ENCODE results near the gene ATP13A1.
"Not testable (repeated sequence)": the region's sequence is repeated elsewhere in the genome, so short reads cannot be mapped to it uniquely, and the experiment has no call there.

Gene ATP13A1

DNA sequence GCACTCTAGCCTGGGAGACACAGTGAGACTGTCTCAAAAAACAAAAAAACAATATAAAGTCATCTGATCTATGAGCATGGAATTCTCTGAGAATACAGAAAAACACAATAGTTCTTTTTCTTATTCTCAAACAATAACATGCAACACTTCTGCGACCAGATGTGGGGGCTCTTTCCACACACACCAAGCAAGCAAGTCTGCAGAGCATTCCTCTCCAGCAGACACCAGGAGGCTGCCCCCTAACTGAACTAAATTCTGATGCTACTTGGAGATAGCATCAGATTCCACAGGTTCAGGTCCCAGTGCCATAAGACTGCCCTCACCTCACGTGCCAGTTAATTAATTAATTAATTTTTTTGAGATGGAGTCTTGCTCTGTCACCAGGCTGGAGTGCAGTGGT lies 32.9 kb upstream of the ATP13A1 start:
- no peak overlapping the region for H3K4me3 ChIP-seq (replicated peaks; ENCODE audit: low read depth, low read length)
- no peak for DNase-seq (ENCODE audit: extremely low read depth, low read depth)
- TF ChIP-seq, protein P1, sequence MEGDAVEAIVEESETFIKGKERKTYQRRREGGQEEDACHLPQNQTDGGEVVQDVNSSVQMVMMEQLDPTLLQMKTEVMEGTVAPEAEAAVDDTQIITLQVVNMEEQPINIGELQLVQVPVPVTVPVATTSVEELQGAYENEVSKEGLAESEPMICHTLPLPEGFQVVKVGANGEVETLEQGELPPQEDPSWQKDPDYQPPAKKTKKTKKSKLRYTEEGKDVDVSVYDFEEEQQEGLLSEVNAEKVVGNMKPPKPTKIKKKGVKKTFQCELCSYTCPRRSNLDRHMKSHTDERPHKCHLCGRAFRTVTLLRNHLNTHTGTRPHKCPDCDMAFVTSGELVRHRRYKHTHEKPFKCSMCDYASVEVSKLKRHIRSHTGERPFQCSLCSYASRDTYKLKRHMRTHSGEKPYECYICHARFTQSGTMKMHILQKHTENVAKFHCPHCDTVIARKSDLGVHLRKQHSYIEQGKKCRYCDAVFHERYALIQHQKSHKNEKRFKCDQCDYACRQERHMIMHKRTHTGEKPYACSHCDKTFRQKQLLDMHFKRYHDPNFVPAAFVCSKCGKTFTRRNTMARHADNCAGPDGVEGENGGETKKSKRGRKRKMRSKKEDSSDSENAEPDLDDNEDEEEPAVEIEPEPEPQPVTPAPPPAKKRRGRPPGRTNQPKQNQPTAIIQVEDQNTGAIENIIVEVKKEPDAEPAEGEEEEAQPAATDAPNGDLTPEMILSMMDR (IDR thresholded peaks at IDR 0.05; ENCODE audit: low read depth, low read length, missing control alignments): no peak

DNA sequence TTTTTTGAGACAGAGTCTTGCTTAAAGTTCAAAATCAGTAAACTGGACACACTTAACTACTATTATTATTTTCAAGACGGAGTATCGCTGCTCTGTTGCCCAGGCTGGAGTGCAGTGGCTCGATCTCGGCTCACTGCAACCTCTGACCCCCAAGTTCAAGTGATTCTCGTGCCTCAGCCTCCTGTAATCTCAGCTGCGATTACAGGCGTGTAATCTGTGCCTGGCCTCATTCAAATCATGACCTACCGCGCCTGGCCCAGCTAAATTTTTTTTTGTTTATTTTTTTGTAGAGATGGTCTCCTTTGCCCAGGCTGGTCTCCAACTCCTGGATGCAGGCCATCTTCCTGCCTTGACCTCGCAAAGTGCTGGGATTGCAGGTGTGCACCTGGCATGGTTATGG lies 28.2 kb upstream of the ATP13A1 start:
- TF ChIP-seq, protein P1 (IDR thresholded peaks at IDR 0.05; ENCODE audit: low read depth, low read length, missing control alignments): no peak
- H3K4me3 ChIP-seq (replicated peaks; ENCODE audit: low read depth, low read length): no peak overlapping the region
- no peak for DNase-seq (ENCODE audit: extremely low read depth, low read depth)

DNA sequence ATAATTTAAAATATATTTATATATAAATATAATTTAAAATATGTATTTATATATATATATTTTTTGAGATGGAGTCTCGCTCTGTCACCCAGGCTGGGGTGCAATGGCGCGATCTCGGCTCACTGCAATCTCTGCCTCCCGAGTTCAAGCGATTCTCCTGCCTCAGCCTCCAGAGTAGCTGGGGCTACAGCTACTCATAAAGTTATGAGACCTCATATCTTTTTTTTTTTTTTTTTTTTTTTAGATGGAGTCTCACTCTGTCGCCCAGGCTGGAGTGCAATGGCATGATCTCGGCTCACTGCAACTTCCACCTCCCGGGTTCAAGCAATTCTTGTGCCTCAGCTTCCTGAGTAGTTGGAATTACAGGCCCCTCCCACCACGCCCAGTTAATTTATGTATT lies 25.5 kb upstream of the ATP13A1 start:
- H3K4me3 ChIP-seq (replicated peaks; ENCODE audit: low read depth, low read length); DNase-seq (ENCODE audit: extremely low read depth, low read depth): not testable (repeated sequence)

DNA sequence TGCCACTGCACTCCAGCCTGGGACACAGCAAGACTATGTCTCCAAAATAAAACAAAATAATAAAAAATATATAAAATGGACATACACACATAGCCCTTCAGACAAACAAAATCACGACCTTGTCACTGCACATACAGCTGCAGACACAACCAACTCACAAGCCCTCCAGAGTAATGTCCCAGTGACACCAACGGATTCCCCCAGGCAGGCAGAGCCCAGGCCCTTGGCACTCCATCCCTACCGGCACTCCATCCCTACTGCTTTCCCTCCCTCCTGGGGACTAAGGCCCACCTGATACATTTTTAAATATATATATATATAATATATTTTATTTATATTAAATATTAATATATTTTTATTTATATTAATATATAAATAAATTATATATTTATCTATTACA lies 23.6 kb upstream of the ATP13A1 start:
- H3K4me3 ChIP-seq (replicated peaks; ENCODE audit: low read depth, low read length): no peak overlapping the region
- DNase-seq (ENCODE audit: extremely low read depth, low read depth): no peak
- TF ChIP-seq, protein P1 (IDR thresholded peaks at IDR 0.05; ENCODE audit: low read depth, low read length, missing control alignments): no peak

DNA sequence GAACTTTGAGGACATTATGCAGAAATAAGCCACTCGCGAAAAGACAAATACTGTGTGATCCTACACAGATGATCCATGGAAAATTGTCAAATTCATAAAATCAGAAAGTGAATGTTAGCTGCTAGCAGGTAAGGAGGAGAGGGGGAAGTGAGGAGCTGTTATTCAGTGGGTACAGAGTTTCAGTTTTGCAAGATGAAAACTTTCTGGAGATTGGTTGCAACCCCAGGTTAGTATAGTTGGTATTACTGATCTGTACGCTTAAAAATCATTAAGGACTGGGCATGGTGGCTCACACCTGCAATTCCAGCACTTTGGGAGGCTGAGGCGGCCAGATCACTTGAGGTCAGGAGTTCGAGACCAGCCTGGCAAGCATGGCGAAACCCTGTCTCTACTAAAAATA lies 23.1 kb upstream of the ATP13A1 start:
- TF ChIP-seq, protein P1 (IDR thresholded peaks at IDR 0.05; ENCODE audit: low read depth, low read length, missing control alignments): no peak
- no peak overlapping the region for H3K4me3 ChIP-seq (replicated peaks; ENCODE audit: low read depth, low read length)
- DNase-seq (ENCODE audit: extremely low read depth, low read depth): no peak

DNA sequence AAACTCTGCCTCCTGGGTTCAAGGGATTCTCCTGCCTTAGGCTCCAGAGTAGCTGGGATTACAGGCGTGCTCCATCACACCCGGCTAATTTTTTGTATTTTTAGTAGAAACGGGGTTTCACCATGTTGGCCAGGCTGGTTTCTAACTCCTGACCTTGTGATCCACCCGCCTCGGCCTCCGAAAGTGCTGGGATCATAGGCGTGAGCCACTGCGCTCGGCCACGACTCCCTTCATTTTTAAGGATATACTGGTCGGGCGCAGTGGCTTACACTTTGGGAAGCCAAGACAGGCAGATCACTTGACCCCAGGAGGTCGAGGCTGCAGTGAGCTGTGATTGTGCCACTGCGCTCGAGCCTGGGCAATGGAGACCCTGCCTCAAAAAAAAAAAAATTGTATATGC lies 22.6 kb upstream of the ATP13A1 start:
- DNase-seq (ENCODE audit: extremely low read depth, low read depth): not testable (repeated sequence)

DNA sequence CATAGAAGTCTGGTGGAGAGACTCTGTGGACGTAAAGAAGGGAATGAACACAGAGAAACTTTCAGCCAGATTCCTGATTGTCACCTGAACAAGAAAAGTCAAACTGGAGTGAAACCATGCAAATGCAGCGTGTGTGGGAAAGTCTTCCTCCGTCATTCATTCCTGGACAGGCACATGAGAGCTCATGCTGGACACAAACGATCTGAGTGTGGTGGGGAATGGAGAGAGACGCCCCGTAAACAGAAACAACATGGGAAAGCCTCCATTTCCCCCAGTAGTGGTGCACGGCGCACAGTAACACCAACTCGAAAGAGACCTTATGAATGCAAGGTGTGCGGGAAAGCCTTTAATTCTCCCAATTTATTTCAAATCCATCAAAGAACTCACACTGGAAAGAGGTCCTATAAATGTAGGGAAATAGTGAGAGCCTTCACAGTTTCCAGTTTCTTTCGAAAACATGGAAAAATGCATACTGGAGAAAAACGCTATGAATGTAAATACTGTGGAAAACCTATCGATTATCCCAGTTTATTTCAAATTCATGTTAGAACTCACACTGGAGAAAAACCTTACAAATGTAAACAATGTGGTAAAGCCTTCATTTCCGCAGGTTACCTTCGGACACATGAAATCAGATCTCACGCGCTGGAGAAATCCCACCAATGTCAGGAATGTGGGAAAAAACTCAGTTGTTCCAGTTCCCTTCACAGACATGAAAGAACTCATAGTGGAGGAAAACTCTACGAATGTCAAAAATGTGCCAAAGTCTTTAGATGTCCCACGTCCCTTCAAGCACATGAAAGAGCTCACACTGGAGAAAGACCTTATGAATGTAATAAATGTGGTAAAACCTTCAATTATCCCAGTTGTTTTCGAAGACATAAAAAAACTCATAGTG lies 15.9 kb upstream of the ATP13A1 start:
- no peak for DNase-seq (ENCODE audit: extremely low read depth, low read depth)
- H3K4me3 ChIP-seq (replicated peaks; ENCODE audit: low read depth, low read length): no peak overlapping the region
- TF ChIP-seq, protein P1 (IDR thresholded peaks at IDR 0.05; ENCODE audit: low read depth, low read length, missing control alignments): no peak

More for the DNA sequence above, 22.6 kb upstream of the ATP13A1 start:
- not testable (repeated sequence) for H3K4me3 ChIP-seq (replicated peaks; ENCODE audit: low read depth, low read length)

DNA sequence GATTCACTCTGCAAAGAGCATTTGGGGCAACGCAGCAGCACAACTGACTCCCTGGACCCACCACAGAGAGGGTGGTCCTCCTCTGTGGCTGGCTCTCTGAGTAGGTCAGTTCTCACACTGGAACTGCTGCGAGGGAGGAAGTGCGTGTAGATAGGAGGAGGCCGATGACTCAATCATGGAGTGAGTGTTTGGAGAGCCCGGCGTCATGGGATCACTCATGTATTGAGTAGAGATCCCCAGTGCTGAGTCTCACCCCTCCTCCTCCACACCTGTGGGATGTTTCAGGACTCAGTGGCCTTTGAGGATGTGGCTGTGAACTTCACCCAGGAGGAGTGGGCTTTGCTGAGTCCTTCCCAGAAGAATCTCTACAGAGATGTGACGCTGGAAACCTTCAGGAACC lies 14.1 kb upstream of the ATP13A1 start:
- DNase-seq (ENCODE audit: extremely low read depth, low read depth): no peak
- TF ChIP-seq, protein P1 (IDR thresholded peaks at IDR 0.05; ENCODE audit: low read depth, low read length, missing control alignments): no peak
- H3K4me3 ChIP-seq (replicated peaks; ENCODE audit: low read depth, low read length): no peak overlapping the region

All from HFF-Myc (cell line).